22Rv1 (cell line): ENCODE results near the gene CD59.
A peak's percentile ranks its signal among the peaks of the same experiment; 100 is the strongest.

Experiments
- H3K27ac ChIP-seq: fragments of 450-650 bp; 2 replicates; pipeline ENCODE4 v1.5.1; 2017
- ZFX ChIP-seq: fragments of 450-650 bp; IDR thresholded peaks from 2 replicates; pipeline ENCODE4 v1.6.1; 2017; ENCODE audit warnings: antibody characterized with exemption, borderline replicate concordance
- TF ChIP-seq, protein P1 (sequence below): fragments of 450-650 bp; IDR thresholded peaks from 2 replicates; pipeline ENCODE4 v1.5.1; 2017; ENCODE audit warnings: mild to moderate bottlenecking

CD59 gene, protein sequence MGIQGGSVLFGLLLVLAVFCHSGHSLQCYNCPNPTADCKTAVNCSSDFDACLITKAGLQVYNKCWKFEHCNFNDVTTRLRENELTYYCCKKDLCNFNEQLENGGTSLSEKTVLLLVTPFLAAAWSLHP

DNA sequence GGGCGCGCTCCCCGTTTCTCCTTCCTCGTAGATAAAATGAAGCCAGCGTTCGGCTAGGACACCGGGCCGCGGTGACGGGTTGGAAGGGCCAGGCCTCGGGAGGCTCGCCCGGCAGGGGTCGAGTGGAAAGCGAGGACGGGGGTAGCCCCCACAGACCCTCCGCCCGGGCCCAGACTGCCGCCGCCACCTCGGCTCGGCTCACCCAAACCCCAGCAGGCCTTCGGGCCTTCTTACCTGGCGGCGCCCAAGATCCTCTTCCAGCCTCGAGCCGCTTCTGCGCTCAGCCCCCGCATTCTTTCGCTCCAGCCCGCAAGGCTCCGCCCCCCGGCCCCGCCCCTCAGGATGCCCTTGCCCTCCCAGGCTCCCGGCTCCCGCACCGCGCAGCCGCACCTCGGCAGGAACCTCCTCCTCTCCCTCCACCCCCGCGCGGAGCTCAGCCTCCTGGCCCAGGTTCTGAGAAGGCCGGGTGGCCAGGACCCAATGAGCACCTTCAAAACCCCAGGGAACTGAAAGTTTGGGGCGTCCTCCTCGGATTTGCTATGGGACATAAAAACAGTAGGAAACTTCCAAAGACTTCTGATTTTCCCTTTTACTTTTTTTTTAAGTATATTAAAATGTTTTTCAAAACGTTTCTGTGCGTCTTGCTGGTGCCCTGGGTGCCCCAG is at the start of gene CD59:
Gene CD59 (minus strand): TSS at position 276 of the 665 bp plus-strand sequence. CDS start 13,978 bp downstream, outside the sequence.
- no peak for TF ChIP-seq ZFX
- TF ChIP-seq, protein P1, sequence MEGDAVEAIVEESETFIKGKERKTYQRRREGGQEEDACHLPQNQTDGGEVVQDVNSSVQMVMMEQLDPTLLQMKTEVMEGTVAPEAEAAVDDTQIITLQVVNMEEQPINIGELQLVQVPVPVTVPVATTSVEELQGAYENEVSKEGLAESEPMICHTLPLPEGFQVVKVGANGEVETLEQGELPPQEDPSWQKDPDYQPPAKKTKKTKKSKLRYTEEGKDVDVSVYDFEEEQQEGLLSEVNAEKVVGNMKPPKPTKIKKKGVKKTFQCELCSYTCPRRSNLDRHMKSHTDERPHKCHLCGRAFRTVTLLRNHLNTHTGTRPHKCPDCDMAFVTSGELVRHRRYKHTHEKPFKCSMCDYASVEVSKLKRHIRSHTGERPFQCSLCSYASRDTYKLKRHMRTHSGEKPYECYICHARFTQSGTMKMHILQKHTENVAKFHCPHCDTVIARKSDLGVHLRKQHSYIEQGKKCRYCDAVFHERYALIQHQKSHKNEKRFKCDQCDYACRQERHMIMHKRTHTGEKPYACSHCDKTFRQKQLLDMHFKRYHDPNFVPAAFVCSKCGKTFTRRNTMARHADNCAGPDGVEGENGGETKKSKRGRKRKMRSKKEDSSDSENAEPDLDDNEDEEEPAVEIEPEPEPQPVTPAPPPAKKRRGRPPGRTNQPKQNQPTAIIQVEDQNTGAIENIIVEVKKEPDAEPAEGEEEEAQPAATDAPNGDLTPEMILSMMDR: no peak
- peak within 1 kb of the TSS; percentile 80 for H3K27ac ChIP-seq

DNA sequence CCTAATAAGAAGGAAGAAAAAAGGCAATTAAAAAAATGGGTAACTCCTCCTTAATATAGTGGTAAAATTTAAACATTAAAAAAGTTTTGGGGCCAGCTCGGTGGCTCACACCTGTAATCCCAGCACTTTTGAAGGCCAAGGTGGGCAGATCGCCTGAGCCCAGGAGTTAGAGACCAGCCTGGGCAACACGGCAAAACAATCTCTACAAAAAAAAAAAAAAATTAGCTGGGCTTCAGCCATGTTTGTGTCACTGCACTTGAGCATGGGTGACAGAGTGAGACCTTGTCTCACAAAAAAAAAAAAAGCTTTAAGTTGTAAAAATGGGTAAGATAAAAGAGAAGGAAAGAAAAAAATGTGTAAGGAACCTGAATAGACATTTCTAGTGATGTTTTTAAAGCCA is 49.4 kb upstream of the CD59 start:
- H3K27ac ChIP-seq: no peak overlapping the region
- TF ChIP-seq, protein P1: no peak
- TF ChIP-seq ZFX: no peak

DNA sequence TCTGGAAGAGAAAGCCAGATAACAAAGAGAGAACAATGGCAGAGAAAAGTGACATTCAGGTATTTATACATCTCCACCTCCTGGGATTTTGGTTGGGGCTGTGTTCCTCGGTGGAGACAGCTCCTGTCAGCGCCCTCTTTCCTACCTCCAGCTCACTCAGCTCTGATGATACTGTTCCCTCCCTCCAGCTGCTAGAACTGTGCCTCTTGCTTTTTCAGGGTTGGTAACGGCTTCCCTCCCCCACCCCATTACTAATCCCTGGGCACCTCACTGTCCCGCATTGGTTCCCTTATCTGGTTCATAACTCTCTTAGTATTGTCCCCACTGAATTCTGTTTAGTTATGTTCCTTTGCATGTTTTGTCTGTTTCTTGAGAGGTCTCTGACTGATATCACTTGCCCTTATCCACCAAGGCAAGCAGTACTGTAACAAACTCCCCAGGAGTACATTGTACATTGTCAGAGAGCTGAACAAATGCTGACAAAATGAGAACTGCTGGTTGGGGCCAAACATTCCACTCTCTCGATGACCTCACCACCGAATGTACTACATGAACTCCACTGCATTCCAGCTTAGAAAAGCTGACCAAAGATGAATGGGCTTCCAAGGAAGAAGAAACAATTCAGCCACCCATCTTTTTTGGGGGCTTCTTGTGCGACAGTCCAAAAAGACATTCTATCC is 43.8 kb upstream of the CD59 start:
- no peak overlapping the region for H3K27ac ChIP-seq

DNA sequence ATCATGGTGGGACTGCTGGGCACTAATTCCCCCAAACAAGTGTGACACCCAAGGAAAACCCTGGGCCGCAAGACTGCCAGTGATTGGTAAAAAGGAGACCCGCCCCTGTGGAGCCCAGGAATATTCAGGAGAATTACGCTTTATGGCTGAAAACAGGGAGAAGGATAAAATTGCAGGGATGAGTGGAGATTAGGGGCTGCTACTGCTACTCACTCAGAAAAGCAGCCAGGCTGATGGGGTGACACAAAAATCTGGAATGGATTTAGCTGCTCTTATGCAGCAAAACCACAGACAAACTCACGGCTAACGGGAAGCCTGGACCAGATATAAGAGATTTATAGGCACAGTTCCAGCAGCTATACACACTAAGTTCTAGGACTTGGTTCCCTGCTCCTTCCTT is 42.5 kb upstream of the CD59 start:
- TF ChIP-seq ZFX: no peak
- TF ChIP-seq, protein P1: no peak
- no peak overlapping the region for H3K27ac ChIP-seq

More for the DNA sequence above, 43.8 kb upstream of the CD59 start:
- no peak for TF ChIP-seq ZFX
- TF ChIP-seq, protein P1: no peak

DNA sequence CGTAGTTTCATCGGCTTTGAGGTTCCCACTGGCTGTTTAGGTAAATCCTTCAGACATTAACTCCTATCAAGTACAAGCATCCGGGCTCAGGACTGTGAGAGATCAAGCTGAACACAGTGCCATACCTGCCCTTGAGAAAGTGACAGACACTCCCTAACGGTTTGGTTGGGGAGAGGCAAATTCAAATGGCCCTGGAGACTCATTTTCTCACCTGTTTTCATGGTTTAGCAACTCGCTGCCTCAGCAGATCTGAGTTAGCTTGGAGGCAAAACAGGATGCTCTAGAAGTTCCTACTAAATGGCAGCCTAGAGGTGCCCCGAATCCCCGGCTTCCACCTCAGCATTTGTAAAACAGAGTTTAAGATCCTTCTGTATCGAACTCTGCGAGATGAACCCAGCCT is 41.7 kb upstream of the CD59 start:
- H3K27ac ChIP-seq: no peak overlapping the region
- TF ChIP-seq, protein P1: no peak
- TF ChIP-seq ZFX: no peak

DNA sequence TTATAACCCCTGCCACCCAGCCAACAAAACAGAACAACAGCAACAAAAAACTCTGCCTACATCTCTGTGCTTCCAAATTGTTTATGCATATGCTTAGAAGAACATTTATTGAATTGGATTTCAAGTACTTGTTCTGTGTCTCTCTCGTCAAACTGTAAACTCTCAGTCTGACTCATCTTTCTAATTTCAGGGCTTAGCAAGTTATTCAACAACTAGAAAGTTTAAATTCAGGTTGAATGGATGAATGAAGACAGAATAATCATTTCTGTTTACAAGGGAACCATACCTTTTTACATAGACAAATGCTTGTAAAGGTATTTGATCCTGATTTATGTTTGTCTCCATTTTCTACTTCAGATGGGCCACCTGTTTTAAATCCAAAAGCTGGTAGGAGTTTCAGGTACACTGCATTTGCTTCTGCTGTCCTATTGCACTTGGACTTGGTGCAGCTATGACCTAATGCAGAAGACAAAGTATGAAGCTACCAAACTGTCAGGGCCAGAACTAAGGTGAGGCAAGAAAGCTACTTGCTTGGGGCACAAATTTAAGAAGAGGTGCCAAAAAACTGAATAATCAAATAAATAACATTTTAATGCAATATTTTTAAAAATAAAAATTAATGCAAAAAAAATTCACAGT is 39.7 kb upstream of the CD59 start:
- no peak for TF ChIP-seq ZFX
- TF ChIP-seq, protein P1: no peak

DNA sequence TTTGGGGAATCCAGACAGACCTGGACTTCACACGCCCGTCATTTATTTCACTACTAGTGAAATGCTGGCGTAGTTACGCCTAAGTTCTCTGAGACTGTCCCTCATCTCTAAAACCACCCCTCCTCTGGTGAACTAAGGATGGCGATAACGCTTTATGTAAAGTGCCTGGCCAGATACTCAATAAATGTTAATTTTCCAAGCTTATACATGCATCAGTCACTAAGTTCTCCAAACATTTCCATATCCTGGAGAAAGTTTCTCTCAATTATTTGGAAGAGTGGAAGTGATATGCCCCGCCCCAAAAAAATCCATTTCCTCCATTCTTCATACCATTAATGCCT is 39.2 kb upstream of the CD59 start:
- TF ChIP-seq ZFX: no peak
- TF ChIP-seq, protein P1: no peak
- H3K27ac ChIP-seq: no peak overlapping the region

More for the DNA sequence above, 39.7 kb upstream of the CD59 start:
- no peak overlapping the region for H3K27ac ChIP-seq
